Fibroblast of lung (primary cell): Measurements from ENCODE around the gene FSTL1.

Source experiments
- EZH2 ChIP-seq: IDR thresholded peaks from 2 replicates; pipeline ENCODE4 v1.5.1; 2012; ENCODE audit warnings: low read length, control low read depth, mild to moderate bottlenecking; ENCODE audit errors: missing control alignments
- TF ChIP-seq, protein P1 (sequence below), 2 donors: IDR thresholded peaks in 1 of 2; conservative IDR thresholded peaks in 1 of 2; 1 replicate in 1 of 2; 2 replicates in 1 of 2; pipeline ENCODE4 v1.5.1; 2011 to 2012; ENCODE audit warnings: low read length in 2 of 2, control low read depth in 1 of 2, inconsistent platforms in 1 of 2, low read depth in 1 of 2, mild to moderate bottlenecking in 1 of 2

GRCh38 chr3:120445654-120446053, 5.1 kb downstream of the FSTL1 start:
- TF ChIP-seq, protein P1, sequence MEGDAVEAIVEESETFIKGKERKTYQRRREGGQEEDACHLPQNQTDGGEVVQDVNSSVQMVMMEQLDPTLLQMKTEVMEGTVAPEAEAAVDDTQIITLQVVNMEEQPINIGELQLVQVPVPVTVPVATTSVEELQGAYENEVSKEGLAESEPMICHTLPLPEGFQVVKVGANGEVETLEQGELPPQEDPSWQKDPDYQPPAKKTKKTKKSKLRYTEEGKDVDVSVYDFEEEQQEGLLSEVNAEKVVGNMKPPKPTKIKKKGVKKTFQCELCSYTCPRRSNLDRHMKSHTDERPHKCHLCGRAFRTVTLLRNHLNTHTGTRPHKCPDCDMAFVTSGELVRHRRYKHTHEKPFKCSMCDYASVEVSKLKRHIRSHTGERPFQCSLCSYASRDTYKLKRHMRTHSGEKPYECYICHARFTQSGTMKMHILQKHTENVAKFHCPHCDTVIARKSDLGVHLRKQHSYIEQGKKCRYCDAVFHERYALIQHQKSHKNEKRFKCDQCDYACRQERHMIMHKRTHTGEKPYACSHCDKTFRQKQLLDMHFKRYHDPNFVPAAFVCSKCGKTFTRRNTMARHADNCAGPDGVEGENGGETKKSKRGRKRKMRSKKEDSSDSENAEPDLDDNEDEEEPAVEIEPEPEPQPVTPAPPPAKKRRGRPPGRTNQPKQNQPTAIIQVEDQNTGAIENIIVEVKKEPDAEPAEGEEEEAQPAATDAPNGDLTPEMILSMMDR (conservative IDR thresholded peaks at IDR 0.05 in 1 of 2, IDR thresholded peaks at IDR 0.05 in 1 of 2; ENCODE audit: low read depth in 1 of 2, low read length in 2 of 2), result no peak
- TF ChIP-seq EZH2, result no peak
